IPS-18c (cell line): ENCODE measurements around the gene ARMC12.

Experiments
- H3K4me3 ChIP-seq: 2 replicates; pipeline ENCODE4 v1.7.0; 2013; ENCODE audit warnings: low read depth, mild to moderate bottlenecking, low read length, moderate library complexity; ENCODE audit not compliant: insufficient read depth
- H3K9me3 ChIP-seq: one replicate; pipeline ENCODE4 v1.6.1; 2013; ENCODE audit warnings: mild to moderate bottlenecking, low read length, moderate library complexity; ENCODE audit not compliant: control insufficient read depth, insufficient read depth

The ARMC12 gene

DNA sequence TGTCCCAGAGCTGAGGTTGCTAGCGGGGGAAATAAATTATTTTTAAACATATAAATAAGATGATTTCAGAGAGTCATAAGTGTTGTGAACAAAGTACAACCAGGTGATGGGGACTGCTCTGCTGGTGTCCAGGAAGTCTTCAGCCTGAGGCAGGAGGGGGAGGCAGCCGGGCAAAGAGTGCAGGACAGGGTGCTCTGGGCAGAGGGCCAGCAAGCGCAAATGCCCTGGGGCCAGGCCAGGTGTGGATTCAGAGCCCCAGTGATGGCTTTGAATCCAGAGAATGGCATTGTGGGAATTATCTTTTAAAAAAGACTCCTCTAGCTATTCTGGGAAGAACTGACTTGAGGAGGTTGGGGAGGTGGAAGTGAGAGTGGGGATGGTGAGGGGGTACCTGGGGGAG lies 45.6 kb downstream of the ARMC12 start:
- no peak overlapping the region for H3K4me3 ChIP-seq
- H3K9me3 ChIP-seq: no peaks in the 10 kb centered on the region

DNA sequence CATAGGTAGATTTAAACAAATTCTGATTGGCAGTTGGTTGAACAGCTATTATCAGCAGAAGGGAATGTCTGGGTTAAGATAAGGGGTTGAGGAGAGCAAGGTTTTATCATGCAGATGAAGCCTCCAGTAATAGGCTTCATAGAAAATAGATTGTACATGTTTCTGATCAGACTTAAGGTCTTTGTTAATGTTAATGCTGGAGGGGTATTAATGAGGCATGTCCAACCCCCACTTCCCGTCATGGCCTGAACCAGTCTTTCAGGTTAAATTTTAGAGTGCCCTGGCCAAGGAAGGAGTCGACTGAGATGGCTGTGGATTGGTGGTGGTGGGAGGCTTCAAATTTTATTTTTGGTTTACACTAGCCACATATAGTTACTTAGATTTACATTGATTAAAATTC lies 47.4 kb downstream of the ARMC12 start:
- H3K4me3 ChIP-seq: no peak overlapping the region
- no peaks in the 10 kb centered on the region for H3K9me3 ChIP-seq

DNA sequence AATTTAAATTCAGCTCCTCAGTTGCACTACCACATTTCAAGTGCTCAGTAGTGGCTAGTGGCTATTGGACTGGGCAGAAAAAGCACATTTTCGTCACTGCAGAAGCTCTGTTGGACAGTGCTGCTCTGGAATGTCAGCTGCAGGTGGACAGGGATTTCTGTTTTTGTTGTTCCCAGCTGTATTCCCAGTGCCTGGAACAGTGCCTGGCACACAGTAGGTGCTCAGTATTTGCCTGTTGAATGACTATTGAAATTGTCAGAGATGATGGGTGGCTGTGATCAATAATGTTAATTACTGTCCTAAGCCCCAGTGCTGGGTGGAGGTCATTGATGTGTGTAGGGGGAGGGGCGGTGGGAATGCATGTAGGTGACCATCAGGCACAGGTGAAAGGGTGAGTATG lies 49.4 kb downstream of the ARMC12 start:
- no peak overlapping the region for H3K4me3 ChIP-seq
- no peaks in the 10 kb centered on the region for H3K9me3 ChIP-seq

DNA sequence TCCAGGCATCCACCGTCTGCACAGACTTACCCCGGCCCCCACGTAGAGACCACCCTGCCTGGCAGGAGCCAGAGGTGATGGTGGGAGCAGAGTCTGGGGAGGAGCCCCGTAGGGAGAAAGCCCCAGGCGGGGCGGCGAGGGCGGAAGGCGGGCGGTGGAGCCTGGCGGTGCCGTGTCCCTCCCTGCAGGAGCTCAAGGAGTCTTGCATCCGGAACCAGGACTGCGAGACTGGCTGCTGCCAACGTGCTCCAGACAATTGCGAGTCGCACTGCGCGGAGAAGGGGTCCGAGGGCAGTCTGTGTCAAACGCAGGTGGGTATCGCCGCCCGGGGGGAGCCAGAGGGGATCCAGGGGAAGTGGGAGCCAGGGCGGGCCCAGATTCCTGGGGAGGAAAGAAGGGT lies 50.0 kb downstream of the ARMC12 start:
- H3K4me3 ChIP-seq: no peak overlapping the region
- no peaks in the 10 kb centered on the region for H3K9me3 ChIP-seq

DNA sequence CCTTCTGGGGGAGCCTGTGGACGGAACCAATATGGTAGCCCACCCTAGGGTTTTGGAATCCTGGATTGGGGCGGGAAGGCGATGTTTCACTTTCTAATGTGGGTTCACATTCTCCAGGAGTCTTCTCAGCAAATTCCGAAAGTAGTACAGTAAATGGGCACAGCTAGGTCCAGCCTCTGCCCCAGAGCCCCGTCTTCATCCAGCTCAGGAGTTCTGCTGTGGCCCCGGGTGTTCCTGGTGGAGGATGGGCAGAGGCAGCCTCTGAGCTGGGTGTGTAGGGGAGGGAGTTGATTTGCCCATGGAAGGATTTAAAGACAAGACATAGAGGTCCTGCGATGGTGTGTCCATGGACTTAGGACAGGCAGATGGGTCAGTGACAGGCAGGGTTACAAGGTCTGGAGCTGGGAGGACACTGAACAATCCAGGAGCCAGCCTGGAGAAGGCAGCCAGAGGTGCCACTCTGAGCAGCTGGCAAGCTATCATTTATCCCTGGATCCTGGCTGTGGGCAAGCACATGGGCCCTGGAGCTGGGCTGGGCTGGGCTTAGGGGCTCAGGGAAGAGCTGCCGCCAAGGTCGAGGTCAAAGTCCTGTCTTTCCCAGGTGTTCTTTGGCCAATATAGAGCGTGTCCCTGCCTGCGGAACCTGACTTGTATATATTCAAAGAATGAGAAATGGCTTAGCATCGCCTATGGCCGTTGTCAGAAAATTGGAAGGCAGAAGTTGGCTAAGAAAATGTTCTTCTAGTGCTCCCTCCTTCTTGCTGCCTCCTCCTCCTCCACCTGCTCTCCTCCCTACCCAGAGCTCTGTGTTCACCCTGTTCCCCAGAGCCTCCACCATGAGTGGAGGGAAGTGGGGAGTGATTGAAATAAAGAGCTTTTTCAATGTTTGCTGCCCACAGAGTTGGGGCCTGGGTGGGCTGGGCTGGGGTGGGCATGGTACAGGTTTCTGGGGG lies 50.7 kb downstream of the ARMC12 start:
- Histone ChIP-seq H3K9me3 (no peaks in the 10 kb centered on the region), H3K4me3 (no peak overlapping the region)

DNA sequence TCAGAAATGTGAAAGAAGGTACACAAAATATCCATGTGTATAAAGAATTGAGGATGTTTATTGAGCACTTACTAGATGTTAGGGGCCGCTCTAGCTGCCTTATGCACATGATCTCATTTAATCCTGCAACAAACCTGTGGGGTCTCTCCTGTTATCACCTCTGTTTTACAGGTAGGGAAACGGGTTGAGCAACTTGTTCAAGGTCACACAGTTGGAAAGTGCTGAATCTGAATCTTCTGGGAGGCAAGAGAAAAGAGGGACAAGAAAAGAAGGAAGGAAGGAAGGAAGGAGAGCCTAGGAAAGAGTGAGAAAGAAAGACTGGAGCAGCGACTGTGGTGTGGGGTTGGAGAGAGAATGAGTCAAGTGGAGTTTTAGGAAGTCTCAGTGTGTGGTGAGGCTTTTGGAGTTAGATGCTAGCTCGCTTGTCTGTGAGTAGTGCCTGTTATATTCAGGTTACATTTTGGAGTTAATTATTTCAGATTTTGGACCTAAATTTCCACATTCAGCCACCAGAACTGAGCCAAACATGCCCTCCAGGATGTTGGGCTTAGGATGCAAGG lies 51.7 kb downstream of the ARMC12 start:
- no peak overlapping the region for H3K4me3 ChIP-seq

DNA sequence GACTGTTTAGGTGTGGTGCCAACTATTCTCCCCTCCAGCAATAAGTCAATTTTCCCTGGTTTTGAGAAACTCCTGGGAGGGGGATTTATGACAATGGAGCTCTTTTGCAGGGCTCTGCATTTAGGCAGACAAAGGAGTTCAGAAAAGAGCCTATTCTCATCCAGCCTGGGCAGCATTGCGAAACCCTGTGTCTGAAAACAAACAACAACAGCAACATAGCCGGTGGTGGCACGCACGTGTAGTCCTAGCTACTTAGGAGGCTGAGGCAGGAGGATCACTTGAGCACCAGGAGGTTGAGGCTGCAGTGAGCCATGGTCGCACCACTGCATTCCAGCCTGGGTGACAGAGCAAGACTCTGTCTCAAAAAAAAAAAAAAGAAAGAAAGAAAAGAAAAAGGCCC lies 53.9 kb downstream of the ARMC12 start:
- no peaks in the 10 kb centered on the region for H3K9me3 ChIP-seq

More for the DNA sequence above, 51.7 kb downstream of the ARMC12 start:
- H3K9me3 ChIP-seq: no peaks in the 10 kb centered on the region

DNA sequence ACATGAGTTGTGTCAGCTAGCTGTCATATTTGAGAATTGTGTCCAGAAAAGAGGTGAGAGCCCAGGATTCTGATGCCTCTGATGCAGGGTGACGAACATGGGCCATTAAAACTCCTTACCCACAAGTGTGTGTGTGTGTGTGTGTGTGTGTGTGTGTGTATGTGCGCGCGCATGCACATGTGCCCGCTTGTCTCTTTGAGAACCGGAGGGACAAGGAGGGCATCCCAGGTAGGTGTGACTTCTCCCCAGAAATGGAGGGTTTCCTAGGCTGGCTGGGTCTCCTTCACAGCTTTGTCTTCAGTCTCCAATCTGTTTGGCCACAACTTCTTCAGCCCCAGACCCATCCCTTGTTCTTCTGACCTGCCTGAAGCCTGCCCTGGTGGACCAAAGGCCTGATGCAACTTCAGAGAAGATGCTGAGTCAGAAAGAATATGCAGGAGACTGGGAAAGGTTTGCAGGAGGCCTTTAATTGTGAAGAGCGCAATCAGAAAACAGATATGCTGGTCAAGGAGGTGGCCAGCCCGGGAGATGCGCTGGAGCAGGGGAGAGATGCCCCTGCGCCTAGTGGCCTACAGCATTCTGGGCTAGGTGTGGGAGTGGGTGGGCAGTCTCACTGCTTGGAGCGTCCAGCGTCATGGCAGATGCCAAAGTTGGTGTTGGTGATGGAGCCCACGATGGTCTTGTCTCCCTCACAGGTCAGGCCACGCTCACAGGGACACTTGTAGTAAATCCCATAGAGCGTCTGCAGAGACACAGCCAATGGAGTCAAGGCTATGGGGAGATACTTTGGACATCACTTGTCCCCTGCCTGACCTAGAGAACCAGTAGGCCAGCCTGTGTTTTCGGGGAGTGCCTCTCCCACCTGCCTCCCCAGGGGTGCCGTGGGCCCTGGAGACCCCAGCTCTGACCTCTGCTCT lies 58.0 kb downstream of the ARMC12 start:
- Histone ChIP-seq H3K4me3 (no peak overlapping the region), H3K9me3 (no peaks in the 10 kb centered on the region)

More for the DNA sequence above, 53.9 kb downstream of the ARMC12 start:
- H3K4me3 ChIP-seq: no peak overlapping the region

DNA sequence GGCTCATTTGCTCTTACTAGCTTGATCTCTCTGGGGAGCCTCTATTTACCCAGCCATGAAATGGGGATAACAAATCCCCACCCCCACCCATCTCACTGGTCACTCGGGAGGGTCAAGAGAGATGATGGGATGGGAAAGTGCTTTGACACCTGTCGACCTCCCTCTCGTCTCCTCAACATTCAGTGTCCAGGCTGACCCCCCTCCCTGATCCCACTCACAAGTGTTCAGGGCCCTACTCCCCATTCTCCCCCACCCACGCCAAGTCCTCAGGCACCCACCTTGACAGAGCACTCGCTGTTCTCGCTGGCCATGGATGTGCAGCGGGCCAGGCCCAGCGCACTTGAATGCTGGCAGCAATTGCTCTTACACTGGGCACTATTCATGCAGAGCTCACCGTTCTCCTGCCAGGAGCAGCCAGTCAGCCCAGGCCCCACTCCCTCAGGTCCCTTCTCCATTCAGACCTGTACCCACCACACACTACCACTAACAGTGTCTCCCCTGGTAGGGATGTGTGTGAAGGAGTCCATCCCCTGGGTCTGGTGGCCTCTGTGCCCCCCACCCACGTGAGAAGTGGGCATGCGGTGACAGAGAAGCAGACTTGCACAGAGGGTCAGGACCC lies 58.7 kb downstream of the ARMC12 start:
- H3K4me3 ChIP-seq: no peak overlapping the region

DNA sequence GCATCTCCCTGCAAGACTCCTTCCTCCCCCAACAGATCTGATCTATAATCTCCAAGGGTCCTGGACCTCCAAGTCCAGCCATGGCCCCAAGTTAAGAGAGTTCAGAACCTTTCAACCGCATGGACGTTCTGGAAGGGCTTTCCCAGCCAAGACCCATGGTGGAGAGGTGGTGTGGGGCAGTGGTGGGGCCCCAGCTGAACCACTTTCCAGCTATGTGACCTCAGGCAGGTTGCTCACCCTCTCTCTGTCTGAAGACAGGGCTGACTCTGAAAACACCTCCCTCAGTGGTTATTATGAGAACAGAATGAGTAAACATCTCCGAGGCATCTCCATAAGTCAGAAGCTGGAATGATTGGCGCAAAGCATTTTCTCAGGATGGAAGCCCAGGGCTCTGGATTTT lies 59.4 kb downstream of the ARMC12 start:
- Histone ChIP-seq H3K4me3 (no peak overlapping the region), H3K9me3 (no peaks in the 10 kb centered on the region)

More for the DNA sequence above, 58.7 kb downstream of the ARMC12 start:
- H3K9me3 ChIP-seq: no peaks in the 10 kb centered on the region

DNA sequence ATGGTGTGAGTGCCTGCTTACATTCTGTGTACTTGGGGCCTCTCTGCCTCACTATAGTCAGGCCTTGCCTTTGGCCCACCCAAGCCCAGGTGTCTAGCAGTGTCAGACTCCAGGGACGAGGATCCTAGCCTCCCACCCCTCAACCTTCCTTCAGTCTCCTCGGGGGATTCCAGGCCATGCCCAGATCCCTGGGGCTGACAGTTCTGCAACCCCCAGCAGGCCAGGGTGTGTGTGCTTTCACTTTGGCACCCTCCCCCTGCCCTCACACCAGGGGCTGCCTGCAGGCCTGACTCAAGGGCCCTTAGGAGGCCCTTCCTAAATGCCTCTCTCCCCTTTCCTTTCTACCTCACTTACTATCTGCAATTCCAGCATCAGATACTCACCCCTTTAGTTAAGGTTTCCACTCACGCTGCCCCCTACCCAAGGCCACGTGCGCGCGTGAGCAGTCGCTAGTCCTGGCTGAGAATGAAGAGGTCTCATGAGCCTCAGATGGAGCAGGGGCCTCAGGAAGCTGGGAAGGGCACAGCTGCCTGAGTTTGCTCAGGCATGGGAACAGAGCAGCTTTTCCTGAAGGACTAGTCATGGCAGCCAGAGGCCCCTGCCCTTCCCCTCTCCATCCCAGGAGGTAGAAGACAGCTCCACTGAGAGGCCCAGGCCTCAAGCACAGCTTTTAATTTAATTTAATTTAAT lies 61.1 kb downstream of the ARMC12 start:
- Histone ChIP-seq H3K4me3 (no peak overlapping the region; the same call in 1 of the 2 replicates), H3K9me3 (no peaks in the 10 kb centered on the region)
